B cell (primary cell): ENCODE results near the gene SREBF1. TPM values are rescaled to one million over a fixed set of nuclear protein-coding genes. Genes with fewer than 3 reads are reported as not detected.

ENCODE experiments used
- ATAC-seq: fragments of 200-7000 bp; cut with Tn5 transposase; one replicate; pipeline ENCODE4 v1.10.0; 2021; ENCODE audit warnings: low read depth, mild to moderate bottlenecking, moderate number of reproducible peaks, moderate library complexity
- CTCF ChIA-PET: fragments of 350-600 bp; sonication (Branson Sonifier 250); formaldehyde crosslinking; loops from one replicate; lab custom pipeline; 2021; ENCODE audit warnings: antibody characterized with exemption, inconsistent platforms; lab: Charles Lee
- POLR2A ChIA-PET: fragments of 350-600 bp; sonication (Branson Sonifier 250); formaldehyde crosslinking; loops from one replicate; lab custom pipeline; 2021; ENCODE audit warnings: antibody characterized with exemption; lab: Charles Lee
- DNase-seq: peaks from one replicate; pipeline ENCODE4 v3.0.0; 2013
- H2AFZ ChIP-seq: 2 replicates; pipeline ENCODE4 v1.6.1; 2012; ENCODE audit warnings: mild to moderate bottlenecking, low read depth, low read length; ENCODE audit not compliant: insufficient read depth, poor library complexity, severe bottlenecking
- H3K27ac ChIP-seq, 2 donors: 1 replicate in 1 of 2; 2 replicates in 1 of 2; pipeline ENCODE4 v1.5.1; 2012 to 2013; ENCODE audit warnings: low read length in 2 of 2, mild to moderate bottlenecking in 2 of 2, moderate library complexity in 1 of 2
- H3K27me3 ChIP-seq, 4 experiments: fragments of 200-600 bp in 1 of 4; sonication (generic) in 1 of 4; replicated peaks in 1 of 4; 1 replicate in 2 of 4; 2 replicates in 2 of 4; pipeline versions ENCODE4 v1.6.1 to v1.7.0; 2013 to 2016; ENCODE audit warnings: low read length in 3 of 4, mild to moderate bottlenecking in 2 of 4, mixed read lengths in 1 of 4, moderate library complexity in 1 of 4; ENCODE audit not compliant: insufficient read depth in 4 of 4, control insufficient read depth in 3 of 4; ENCODE audit errors: control extremely low read depth in 1 of 4
- H3K36me3 ChIP-seq, 2 experiments: replicated peaks in 1 of 2; 1 replicate in 1 of 2; 2 replicates in 1 of 2; pipeline versions ENCODE4 v1.6.1 to v1.7.1; 2013; ENCODE audit warnings: low read length in 1 of 2; ENCODE audit not compliant: insufficient read depth in 2 of 2, control insufficient read depth in 1 of 2; ENCODE audit errors: control extremely low read depth in 1 of 2, extremely low read depth in 1 of 2
- H3K4me1 ChIP-seq, 2 donors: fragments of 200-600 bp in 1 of 2; sonication (generic) in 1 of 2; 1 replicate in 1 of 2; 2 replicates in 1 of 2; pipeline versions ENCODE4 v1.5.1 to v1.6.1; 2013 to 2017; ENCODE audit warnings: low read length in 2 of 2; ENCODE audit not compliant: control insufficient read depth in 2 of 2, insufficient read depth in 2 of 2
- H3K4me2 ChIP-seq: replicated peaks from 2 replicates; pipeline ENCODE3; 2012; ENCODE audit warnings: mild to moderate bottlenecking, low read depth, low read length; ENCODE audit not compliant: poor library complexity, severe bottlenecking
- H3K4me3 ChIP-seq, 5 experiments: fragments of 200-600 bp in 1 of 5; sonication (generic) in 1 of 5; 1 replicate in 3 of 5; 2 replicates in 2 of 5; pipeline versions ENCODE4 v1.5.1 to v1.7.0; 2011 to 2016; ENCODE audit warnings: low read length in 4 of 5, mild to moderate bottlenecking in 4 of 5, low read depth in 2 of 5, control low read depth in 1 of 5, moderate library complexity in 1 of 5; ENCODE audit not compliant: insufficient read depth in 1 of 5; ENCODE audit errors: control extremely low read depth in 1 of 5, extremely low read depth in 1 of 5
- H3K79me2 ChIP-seq: fragments of 200-600 bp; sonication (generic); one replicate; pipeline ENCODE4 v1.6.0; 2016; ENCODE audit warnings: low read length; ENCODE audit not compliant: control insufficient read depth, insufficient read depth
- H3K9ac ChIP-seq: fragments of 200-600 bp; sonication (generic); 2 replicates; pipeline ENCODE4 v1.6.1; 2017; ENCODE audit warnings: mild to moderate bottlenecking, low read length, moderate library complexity
- H3K9me3 ChIP-seq, 3 donors: one replicate each; pipeline versions ENCODE4 v1.6.1 to v1.7.1; 2013; ENCODE audit warnings: low read length in 2 of 3; ENCODE audit not compliant: control insufficient read depth in 2 of 3, insufficient read depth in 1 of 3; ENCODE audit errors: control extremely low read depth in 1 of 3
- H4K20me1 ChIP-seq: 2 replicates; pipeline ENCODE4 v1.6.0; 2012; ENCODE audit warnings: mild to moderate bottlenecking, low read length; ENCODE audit not compliant: insufficient read depth, control insufficient read depth, poor library complexity, severe bottlenecking
- H3K27ac Mint-ChIP-seq: one replicate; pipeline ENCODE4 v1.8.0; 2021; ENCODE audit warnings: mixed read lengths
- H3K27me3 Mint-ChIP-seq: one replicate; pipeline ENCODE4 v1.8.0; 2021; ENCODE audit warnings: mixed read lengths
- H3K4me1 Mint-ChIP-seq: one replicate; pipeline ENCODE4 v1.8.0; 2021; ENCODE audit warnings: mixed read lengths
- H3K4me3 Mint-ChIP-seq: one replicate; pipeline ENCODE4 v1.8.0; 2021; ENCODE audit warnings: mixed read lengths
- H3K9me3 Mint-ChIP-seq: one replicate; pipeline ENCODE4 v1.8.0; 2022; ENCODE audit warnings: mixed read lengths; ENCODE audit not compliant: insufficient read depth
- EZH2 ChIP-seq: IDR thresholded peaks from 2 replicates; pipeline ENCODE4 v1.6.1; 2012; ENCODE audit warnings: borderline replicate concordance, low read depth, mild to moderate bottlenecking, moderate library complexity, low read length; ENCODE audit not compliant: insufficient read depth, poor library complexity, severe bottlenecking
- WGBS: methylation state at CpG from one replicate; pipeline ENCODE4 v1.1.5; 2013; ENCODE audit warnings: missing lambda C conversion rate; ENCODE audit not compliant: insufficient coverage; 5-methylcytosine and 5-hydroxymethylcytosine counted together
- intact Hi-C: fragments of 100-400 bp; cut with micrococcal nuclease; formaldehyde crosslinking; loops from one replicate; pipeline ENCODE4 v1.10.0; 2022
- polyA plus RNA-seq: library from polyadenylated mRNA; depleted of rRNA; stranded (reverse); fragments of >200 nt; gene quantifications from 2 replicates; pipeline ENCODE4 v1.2.3, GENCODE V29; 2012
- total RNA-seq, 2 donors: library from RNA; stranded (reverse); fragments of 120-200 nt in 1 of 2; gene quantifications; 1 replicate in 1 of 2; 2 replicates in 1 of 2; pipeline versions ENCODE4 v1.2.3 to v1.2.4, GENCODE V29; 2013 to 2022
- TF ChIP-seq, protein P1 (sequence below): fragments of 200-600 bp; IDR thresholded peaks from one replicate; pipeline ENCODE4 v1.8.0; 2022; ENCODE audit warnings: antibody characterized with exemption, mild to moderate bottlenecking

SREBF1 gene
- total and polyA plus RNA-seq, 2 donors (not counting 1 experiment from before 2014, with no cell fraction given) = 21.6 to 34.9 TPM

- intact Hi-C loops = no loop called here
- Histone ChIP-seq H3K9me3 (no peaks in the 10 kb centered on the region), H3K9ac (no peak overlapping the region), H3K4me1 (peaks cover 20 to 37% of the 10 kb centered on the region in 2 donors), H3K27ac (peak overlapping the region in 1 of 2 donors; percentile 97), H3K4me3 (no peak overlapping the region), H3K4me2 (no peak overlapping the region), H3K79me2 (no peaks in the 10 kb centered on the region), H2AFZ (no peak overlapping the region), H4K20me1 (peaks cover under 1% of the 10 kb centered on the region), H3K27me3 (no peaks in the 10 kb centered on the region), H3K36me3 (no peaks in the 10 kb centered on the region)
- WGBS = 91% methylated on average over 1 of the region's 1 CpG
- Mint-ChIP-seq H3K4me1 (peaks cover 29% of the 10 kb centered on the region), H3K9me3 (no peaks in the 10 kb centered on the region), H3K27ac (peak overlapping the region; percentile 86), H3K4me3 (no peak overlapping the region), H3K27me3 (no peaks in the 10 kb centered on the region)
- ATAC-seq = no peak
- CTCF ChIA-PET = interaction anchor here (1.1 to 3.2 kb wide), 2 partner anchors 29 to 159 kb away, joined by 4 to 13 read pairs; no protein-coding TSS in a partner anchor
- no peak for DNase-seq
- TF ChIP-seq, protein P1, sequence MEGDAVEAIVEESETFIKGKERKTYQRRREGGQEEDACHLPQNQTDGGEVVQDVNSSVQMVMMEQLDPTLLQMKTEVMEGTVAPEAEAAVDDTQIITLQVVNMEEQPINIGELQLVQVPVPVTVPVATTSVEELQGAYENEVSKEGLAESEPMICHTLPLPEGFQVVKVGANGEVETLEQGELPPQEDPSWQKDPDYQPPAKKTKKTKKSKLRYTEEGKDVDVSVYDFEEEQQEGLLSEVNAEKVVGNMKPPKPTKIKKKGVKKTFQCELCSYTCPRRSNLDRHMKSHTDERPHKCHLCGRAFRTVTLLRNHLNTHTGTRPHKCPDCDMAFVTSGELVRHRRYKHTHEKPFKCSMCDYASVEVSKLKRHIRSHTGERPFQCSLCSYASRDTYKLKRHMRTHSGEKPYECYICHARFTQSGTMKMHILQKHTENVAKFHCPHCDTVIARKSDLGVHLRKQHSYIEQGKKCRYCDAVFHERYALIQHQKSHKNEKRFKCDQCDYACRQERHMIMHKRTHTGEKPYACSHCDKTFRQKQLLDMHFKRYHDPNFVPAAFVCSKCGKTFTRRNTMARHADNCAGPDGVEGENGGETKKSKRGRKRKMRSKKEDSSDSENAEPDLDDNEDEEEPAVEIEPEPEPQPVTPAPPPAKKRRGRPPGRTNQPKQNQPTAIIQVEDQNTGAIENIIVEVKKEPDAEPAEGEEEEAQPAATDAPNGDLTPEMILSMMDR = no peak
- no peak for TF ChIP-seq EZH2
- POLR2A ChIA-PET = interaction anchor here (0.5 to 1.5 kb wide), 2 partner anchors 8 to 13 kb away, joined by 4 read pairs; no protein-coding TSS in a partner anchor
These were observed 4.8 kb upstream of the SREBF1 start for GRCh38 chr17:17841601-17842025.

DNA sequence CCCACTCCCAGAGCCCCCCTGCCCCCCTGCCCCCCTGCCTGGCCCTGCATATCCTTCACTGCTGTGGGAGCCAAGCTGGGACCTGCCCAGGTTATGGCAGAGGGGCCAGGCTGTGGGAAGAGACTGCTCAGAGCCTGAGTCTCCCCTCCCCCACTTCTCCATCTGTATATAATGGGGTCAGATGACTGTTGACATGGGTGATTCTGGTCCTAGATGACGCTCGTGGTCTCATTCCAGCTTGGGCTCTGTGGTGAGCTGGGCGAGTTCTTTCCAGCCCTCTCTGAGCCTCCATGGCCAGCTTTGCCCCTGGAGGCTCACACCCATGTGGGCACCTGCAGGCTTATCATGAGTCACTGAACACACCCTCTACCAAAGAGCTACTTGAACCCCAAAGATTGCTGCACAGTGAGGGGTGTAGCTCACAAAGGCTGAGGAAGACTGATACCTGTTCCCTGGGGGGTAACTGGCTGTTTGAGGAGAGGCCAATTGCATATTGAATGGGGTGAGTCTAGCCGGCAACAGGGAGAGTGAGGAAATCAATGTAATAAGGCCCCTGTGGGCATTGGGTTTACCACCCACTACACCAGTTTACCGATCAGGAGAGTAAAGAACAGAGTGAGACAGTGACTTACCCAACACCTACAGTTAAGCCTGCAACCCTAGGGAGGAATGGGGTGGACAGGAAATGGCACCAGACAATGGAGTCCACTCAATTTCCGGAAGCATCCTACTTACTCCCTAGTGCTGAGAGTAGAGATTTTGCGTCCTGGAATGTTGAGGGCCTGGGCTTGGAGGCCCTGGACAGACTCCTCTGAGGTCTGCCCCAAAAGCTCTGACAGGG, 4.2 kb upstream of the SREBF1 start:
- Histone ChIP-seq H3K79me2 (peaks cover under 1% of the 10 kb centered on the region), H2AFZ (no peak overlapping the region), H3K27me3 (no peaks in the 10 kb centered on the region), H4K20me1 (peaks cover 5% of the 10 kb centered on the region), H3K9ac (peak overlapping the region; percentile 76), H3K36me3 (no peaks in the 10 kb centered on the region), H3K4me1 (peaks cover 21 to 39% of the 10 kb centered on the region in 2 donors), H3K4me2 (peak overlapping the region; percentile 82), H3K4me3 (peak overlapping the region in 4 of 5 experiments; percentile 68 to 76 (median 73)), H3K27ac (peak overlapping the region; percentile 38 to 97), H3K9me3 (no peaks in the 10 kb centered on the region)
- ChIA-PET CTCF (interaction anchor here (0.8 to 3.2 kb wide), 3 partner anchors 21 to 159 kb away, joined by 3 to 13 read pairs (median 4); no protein-coding TSS in a partner anchor), POLR2A (interaction anchor here (0.5 to 1.5 kb wide), 3 partner anchors 9 to 27 kb away, joined by 3 to 4 read pairs (median 4); no protein-coding TSS in a partner anchor)
- peak overlapping the region; percentile 86 for H3K27ac Mint-ChIP-seq
- no peaks in the 10 kb centered on the region for H3K27me3 Mint-ChIP-seq
- no peaks in the 10 kb centered on the region for H3K9me3 Mint-ChIP-seq
- peak overlapping the region; percentile 82 for H3K4me3 Mint-ChIP-seq
- WGBS = 71% methylated on average over 1 of the region's 7 CpGs
- TF ChIP-seq, protein P1 = no peak
- TF ChIP-seq EZH2 = no peak
- ATAC-seq (no peak), DNase-seq (peak; percentile 51)
- H3K4me1 Mint-ChIP-seq = peaks cover 31% of the 10 kb centered on the region
- intact Hi-C loops = no loop called here
